NT2/D1 (cell line): ENCODE results near the gene SAG.

ENCODE experiments used
- SUZ12 ChIP-seq: IDR thresholded peaks from 2 replicates; pipeline ENCODE4 v1.6.1; 2011; ENCODE audit not compliant: insufficient read length, insufficient read depth; ENCODE audit errors: extremely low read depth
- YY1 ChIP-seq: IDR thresholded peaks from 2 replicates; pipeline ENCODE4 v1.6.1; 2011; ENCODE audit not compliant: insufficient read length, insufficient read depth
- ZNF274 ChIP-seq: IDR thresholded peaks from 2 replicates; pipeline ENCODE4 v1.6.1; 2011; ENCODE audit warnings: mild to moderate bottlenecking, low read depth, low read length

DNA sequence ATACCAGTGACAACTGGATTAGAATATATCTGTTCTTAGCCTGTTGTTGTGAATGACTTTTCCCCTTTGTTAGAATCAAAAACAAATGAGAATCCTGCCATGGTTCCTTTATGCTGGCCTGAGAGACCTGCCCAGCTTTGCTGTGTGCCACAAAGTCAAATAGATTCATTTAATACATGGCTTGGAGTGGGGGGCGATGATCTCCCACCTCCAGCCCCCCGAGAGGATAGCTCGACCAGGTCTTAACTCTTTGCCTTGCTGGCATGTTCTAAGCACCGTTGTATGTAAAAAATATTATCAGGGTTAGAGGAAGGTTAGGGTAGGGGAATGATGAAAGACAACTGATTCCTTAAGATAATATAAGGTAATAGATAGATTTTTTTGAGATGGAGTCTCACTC is 24.5 kb downstream of the SAG start:
- TF ChIP-seq ZNF274 (no peak), SUZ12 (no peak), YY1 (no peak)
